Measurements from ENCODE around the gene SLC9A9.

Gene SLC9A9

GRCh38 chr3:143412084-143412483 is 436.2 kb downstream of the SLC9A9 start:
- H3K4me3 ChIP-seq (ENCODE audit: low read depth, low read length): no peak overlapping the region
- TF ChIP-seq CTCF (IDR thresholded peaks at IDR 0.05; ENCODE audit: low read depth, low read length, missing control alignments): no peak
- DNase-seq (ENCODE audit: low read depth): no peak

- H3K4me3 ChIP-seq (ENCODE audit: low read depth, low read length): no peak overlapping the region
- no peak for TF ChIP-seq CTCF (IDR thresholded peaks at IDR 0.05; ENCODE audit: low read depth, low read length, missing control alignments)
- no peak for DNase-seq (ENCODE audit: low read depth)
These were observed 438.0 kb downstream of the SLC9A9 start for GRCh38 chr3:143410259-143410658.

- H3K4me3 ChIP-seq (ENCODE audit: low read depth, low read length): no peak overlapping the region
- no peak for DNase-seq (ENCODE audit: low read depth)
- TF ChIP-seq CTCF (IDR thresholded peaks at IDR 0.05; ENCODE audit: low read depth, low read length, missing control alignments): no peak
These were observed 439.5 kb downstream of the SLC9A9 start for GRCh38 chr3:143408771-143409170.

- no peak overlapping the region for H3K4me3 ChIP-seq (ENCODE audit: low read depth, low read length)
- no peak for TF ChIP-seq CTCF (IDR thresholded peaks at IDR 0.05; ENCODE audit: low read depth, low read length, missing control alignments)
- DNase-seq (ENCODE audit: low read depth): no peak
These were observed 445.7 kb downstream of the SLC9A9 start for GRCh38 chr3:143402602-143403001.

GRCh38 chr3:143396790-143397189 is 451.5 kb downstream of the SLC9A9 start:
- H3K4me3 ChIP-seq (ENCODE audit: low read depth, low read length): no peak overlapping the region
- no peak for DNase-seq (ENCODE audit: low read depth)
- TF ChIP-seq CTCF (IDR thresholded peaks at IDR 0.05; ENCODE audit: low read depth, low read length, missing control alignments): no peak

- DNase-seq (ENCODE audit: low read depth): no peak
- TF ChIP-seq CTCF (IDR thresholded peaks at IDR 0.05; ENCODE audit: low read depth, low read length, missing control alignments): no peak
- no peak overlapping the region for H3K4me3 ChIP-seq (ENCODE audit: low read depth, low read length)
These were observed 458.9 kb downstream of the SLC9A9 start for GRCh38 chr3:143389388-143389787.

- no peak overlapping the region for H3K4me3 ChIP-seq (ENCODE audit: low read depth, low read length)
- TF ChIP-seq CTCF (IDR thresholded peaks at IDR 0.05; ENCODE audit: low read depth, low read length, missing control alignments): no peak
- no peak for DNase-seq (ENCODE audit: low read depth)
These were observed 460.8 kb downstream of the SLC9A9 start for GRCh38 chr3:143387425-143387824.
